Measurements from ENCODE around the gene EFNA3. TPM values are rescaled to one million over a fixed set of nuclear protein-coding genes. Genes with fewer than 3 reads are reported as not detected.

EFNA3 gene
- total and polyA plus RNA-seq, 8 donors = 1.1 to 4.8 (median 3.6) TPM

DNA sequence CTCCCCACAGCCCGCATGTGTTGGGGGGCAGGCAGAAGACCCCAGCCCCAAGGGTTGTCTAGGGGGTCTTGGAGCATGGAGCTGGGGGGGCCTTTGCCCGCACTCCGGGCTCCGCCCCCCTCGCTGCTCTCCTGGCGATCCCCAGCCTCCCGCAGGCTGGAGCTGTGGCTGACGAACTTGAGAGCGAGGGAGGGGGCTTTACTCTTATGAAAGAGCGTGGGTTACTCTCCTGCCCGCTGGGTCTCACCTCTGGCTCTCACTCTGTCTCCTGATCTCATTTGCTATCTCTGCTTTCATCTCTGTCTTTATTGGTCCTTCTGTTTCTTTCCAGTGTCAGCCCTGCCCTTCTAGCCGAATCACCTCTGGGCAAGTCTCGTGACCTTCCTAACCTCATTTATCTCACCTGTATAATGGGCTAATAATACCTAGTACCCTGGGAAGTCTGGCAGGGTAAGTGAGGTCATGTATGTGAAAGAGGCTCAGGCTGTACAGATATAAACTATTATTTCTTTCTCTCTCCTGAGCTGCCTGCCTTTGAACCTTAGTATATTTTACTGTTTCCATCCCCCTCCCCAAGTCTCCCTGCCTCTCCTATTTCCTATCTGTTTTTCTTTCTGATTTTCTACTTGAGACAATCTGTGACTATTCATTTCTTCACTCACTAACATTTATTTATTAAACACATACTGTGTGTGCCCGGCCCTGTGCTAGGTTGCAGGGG, 14.4 kb upstream of the EFNA3 start:
- ATAC-seq (peak; percentile 15), DNase-seq (peak in 1 of 4 donors; percentile 69)
- H3K4me1 ChIP-seq = peaks cover 12 to 43% of the 10 kb centered on the region in 2 donors
- H3K4me3 ChIP-seq = peak overlapping the region; percentile 73 to 84
- intact Hi-C loops (cut with DNase I) = loop anchor here in 1 of 2 donors (10.0 kb wide), 1 partner anchor 109 kb away; the partner anchor contains the start of gene PBXIP1
- no peaks in the 10 kb centered on the region for H3K9me3 ChIP-seq
- peak overlapping the region; percentile 63 to 88 for H3K27ac ChIP-seq
- H3K27me3 ChIP-seq = no peaks in the 10 kb centered on the region
- TF ChIP-seq, protein P1, sequence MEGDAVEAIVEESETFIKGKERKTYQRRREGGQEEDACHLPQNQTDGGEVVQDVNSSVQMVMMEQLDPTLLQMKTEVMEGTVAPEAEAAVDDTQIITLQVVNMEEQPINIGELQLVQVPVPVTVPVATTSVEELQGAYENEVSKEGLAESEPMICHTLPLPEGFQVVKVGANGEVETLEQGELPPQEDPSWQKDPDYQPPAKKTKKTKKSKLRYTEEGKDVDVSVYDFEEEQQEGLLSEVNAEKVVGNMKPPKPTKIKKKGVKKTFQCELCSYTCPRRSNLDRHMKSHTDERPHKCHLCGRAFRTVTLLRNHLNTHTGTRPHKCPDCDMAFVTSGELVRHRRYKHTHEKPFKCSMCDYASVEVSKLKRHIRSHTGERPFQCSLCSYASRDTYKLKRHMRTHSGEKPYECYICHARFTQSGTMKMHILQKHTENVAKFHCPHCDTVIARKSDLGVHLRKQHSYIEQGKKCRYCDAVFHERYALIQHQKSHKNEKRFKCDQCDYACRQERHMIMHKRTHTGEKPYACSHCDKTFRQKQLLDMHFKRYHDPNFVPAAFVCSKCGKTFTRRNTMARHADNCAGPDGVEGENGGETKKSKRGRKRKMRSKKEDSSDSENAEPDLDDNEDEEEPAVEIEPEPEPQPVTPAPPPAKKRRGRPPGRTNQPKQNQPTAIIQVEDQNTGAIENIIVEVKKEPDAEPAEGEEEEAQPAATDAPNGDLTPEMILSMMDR (IDR thresholded peaks at IDR 0.05) = no peak
- peaks cover 0 to 51% of the 10 kb centered on the region in 2 donors for H3K36me3 ChIP-seq

DNA sequence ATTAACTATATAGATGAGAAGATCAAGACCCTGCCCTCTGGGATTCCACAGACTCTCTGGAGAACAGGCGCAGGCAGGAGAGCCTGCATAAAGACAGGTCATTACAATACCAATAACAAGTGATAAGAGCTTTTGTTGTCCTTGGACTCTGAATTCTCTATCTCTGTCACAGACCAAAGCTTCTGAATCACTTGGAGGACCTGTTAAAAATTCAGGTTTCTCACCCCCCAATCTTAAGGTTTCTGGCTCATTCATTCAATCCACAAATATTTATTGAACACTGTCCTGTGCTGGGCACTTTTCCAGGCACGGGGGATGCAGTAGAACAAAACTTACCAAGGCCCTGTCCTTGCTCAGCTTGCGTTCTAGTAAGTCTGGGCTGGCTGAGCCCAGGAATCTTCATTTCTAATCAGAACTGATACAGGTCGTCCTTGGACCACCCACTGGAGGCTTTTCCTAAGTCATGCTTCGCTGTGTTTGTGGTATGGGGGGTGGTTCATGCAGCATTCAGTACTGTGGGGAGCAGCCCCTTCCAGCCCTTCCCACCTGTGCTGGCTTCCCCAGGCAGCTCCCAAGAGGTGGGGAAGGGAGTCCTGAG, 13.7 kb upstream of the EFNA3 start:
- Histone ChIP-seq H3K9me3 (no peaks in the 10 kb centered on the region), H3K4me3 (no peak overlapping the region), H3K4me1 (peaks cover 12 to 47% of the 10 kb centered on the region in 2 donors), H3K36me3 (peaks cover 0 to 49% of the 10 kb centered on the region in 2 donors), H3K27ac (no peak overlapping the region), H3K27me3 (no peaks in the 10 kb centered on the region)
- DNase-seq = no peak
- intact Hi-C loops (cut with DNase I) = loop anchor here in 1 of 2 donors (10.0 kb wide), 1 partner anchor 110 kb away; the partner anchor contains the start of gene PBXIP1
- no peak for ATAC-seq
- TF ChIP-seq, protein P1 (IDR thresholded peaks at IDR 0.05) = no peak

DNA sequence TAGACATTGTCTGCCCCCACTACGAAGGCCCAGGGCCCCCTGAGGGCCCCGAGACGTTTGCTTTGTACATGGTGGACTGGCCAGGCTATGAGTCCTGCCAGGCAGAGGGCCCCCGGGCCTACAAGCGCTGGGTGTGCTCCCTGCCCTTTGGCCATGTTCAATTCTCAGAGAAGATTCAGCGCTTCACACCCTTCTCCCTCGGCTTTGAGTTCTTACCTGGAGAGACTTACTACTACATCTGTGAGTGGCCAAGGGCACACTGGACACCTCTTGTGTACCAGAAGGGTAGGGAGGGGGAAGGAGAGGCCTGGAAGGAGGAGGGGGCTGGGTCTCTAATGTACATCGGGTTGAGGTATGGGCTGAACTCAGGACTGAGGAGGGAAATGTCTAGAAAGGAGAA, 11.9 kb upstream of the EFNA3 start:
- intact Hi-C loops (cut with DNase I) = loop anchor here in 1 of 2 donors (10.0 kb wide), 1 partner anchor 112 kb away; the partner anchor contains the start of gene PBXIP1

DNA sequence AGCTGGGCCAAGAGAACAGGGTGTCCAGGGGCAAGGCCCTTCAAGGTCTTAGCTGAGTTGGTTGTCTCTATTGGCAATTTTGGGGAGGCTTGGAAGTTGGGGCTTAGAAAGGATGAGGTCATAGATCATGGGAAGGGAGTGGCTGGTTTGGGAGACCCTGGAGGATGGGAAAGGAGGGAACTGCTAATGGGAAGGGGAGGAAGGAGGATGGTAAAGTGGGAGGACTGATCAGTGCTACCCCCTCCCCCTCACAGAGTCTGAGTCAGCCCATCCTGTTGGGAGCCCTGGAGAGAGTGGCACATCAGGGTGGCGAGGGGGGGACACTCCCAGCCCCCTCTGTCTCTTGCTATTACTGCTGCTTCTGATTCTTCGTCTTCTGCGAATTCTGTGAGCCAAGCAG, 10.0 kb upstream of the EFNA3 start:
- ATAC-seq (no peak), DNase-seq (no peak)
- H3K27me3 ChIP-seq = no peaks in the 10 kb centered on the region
- TF ChIP-seq, protein P1 (IDR thresholded peaks at IDR 0.05) = no peak
- intact Hi-C loops (cut with DNase I) = loop anchor here in 1 of 2 donors (10.0 kb wide), 1 partner anchor 114 kb away; the partner anchor contains the start of gene PBXIP1
- no peaks in the 10 kb centered on the region for H3K9me3 ChIP-seq
- peaks cover 12 to 42% of the 10 kb centered on the region in 2 donors for H3K4me1 ChIP-seq
- H3K4me3 ChIP-seq = no peak overlapping the region
- peaks cover 0 to 25% of the 10 kb centered on the region in 2 donors for H3K36me3 ChIP-seq
- no peak overlapping the region for H3K27ac ChIP-seq

More for the DNA sequence above, 11.9 kb upstream of the EFNA3 start:
- no peak overlapping the region for H3K4me3 ChIP-seq
- TF ChIP-seq, protein P1 (IDR thresholded peaks at IDR 0.05) = no peak
- no peak for DNase-seq
- H3K9me3 ChIP-seq = no peaks in the 10 kb centered on the region
- H3K27ac ChIP-seq = no peak overlapping the region
- H3K4me1 ChIP-seq = peaks cover 24 to 56% of the 10 kb centered on the region in 2 donors
- no peak for ATAC-seq
- no peaks in the 10 kb centered on the region for H3K27me3 ChIP-seq
- peaks cover 0 to 32% of the 10 kb centered on the region in 2 donors for H3K36me3 ChIP-seq
